Measurements from ENCODE around the gene PMEL.

- no peak for TF ChIP-seq EZH2 (IDR thresholded peaks at IDR 0.05; ENCODE audit: low read length, unreplicated experiment)
- no peak for TF ChIP-seq EZH2phosphoT487 (IDR thresholded peaks at IDR 0.05; ENCODE audit: borderline replicate concordance, low read length)
- TF ChIP-seq, protein P1, sequence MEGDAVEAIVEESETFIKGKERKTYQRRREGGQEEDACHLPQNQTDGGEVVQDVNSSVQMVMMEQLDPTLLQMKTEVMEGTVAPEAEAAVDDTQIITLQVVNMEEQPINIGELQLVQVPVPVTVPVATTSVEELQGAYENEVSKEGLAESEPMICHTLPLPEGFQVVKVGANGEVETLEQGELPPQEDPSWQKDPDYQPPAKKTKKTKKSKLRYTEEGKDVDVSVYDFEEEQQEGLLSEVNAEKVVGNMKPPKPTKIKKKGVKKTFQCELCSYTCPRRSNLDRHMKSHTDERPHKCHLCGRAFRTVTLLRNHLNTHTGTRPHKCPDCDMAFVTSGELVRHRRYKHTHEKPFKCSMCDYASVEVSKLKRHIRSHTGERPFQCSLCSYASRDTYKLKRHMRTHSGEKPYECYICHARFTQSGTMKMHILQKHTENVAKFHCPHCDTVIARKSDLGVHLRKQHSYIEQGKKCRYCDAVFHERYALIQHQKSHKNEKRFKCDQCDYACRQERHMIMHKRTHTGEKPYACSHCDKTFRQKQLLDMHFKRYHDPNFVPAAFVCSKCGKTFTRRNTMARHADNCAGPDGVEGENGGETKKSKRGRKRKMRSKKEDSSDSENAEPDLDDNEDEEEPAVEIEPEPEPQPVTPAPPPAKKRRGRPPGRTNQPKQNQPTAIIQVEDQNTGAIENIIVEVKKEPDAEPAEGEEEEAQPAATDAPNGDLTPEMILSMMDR (conservative IDR thresholded peaks at IDR 0.05; ENCODE audit: low read depth, low read length), result no peak
Observed at GRCh38 chr12:55995366-55995765, 29.5 kb upstream of the PMEL start.

Measured in PC-3 (cell line).